Psoas muscle (tissue), 8 donors: ENCODE measurements around the gene ELP1. TPM values are rescaled to one million over a fixed set of nuclear protein-coding genes. Genes with fewer than 3 reads are reported as not detected.

ENCODE experiments used
- ATAC-seq, 4 donors: fragments of 200-7000 bp; cut with Tn5 transposase; one replicate each; pipeline ENCODE4 v1.9.1; 2020; ENCODE audit warnings: moderate library complexity in 3 of 4, mild to moderate bottlenecking in 2 of 4
- DNase-seq, 2 donors: peaks; one replicate each; pipeline ENCODE4 v3.0.0-alpha.2; 2020
- H3K27ac ChIP-seq: fragments of 200-600 bp; one replicate; pipeline ENCODE4 v1.8.0; 2022
- H3K27me3 ChIP-seq, 3 donors: fragments of 200-600 bp in 1 of 3; one replicate each; pipeline versions ENCODE4 v1.6.1 to v1.8.0; 2013 to 2022; ENCODE audit warnings: low read length in 2 of 3, mild to moderate bottlenecking in 2 of 3, moderate library complexity in 1 of 3; ENCODE audit not compliant: insufficient read depth in 3 of 3
- H3K36me3 ChIP-seq, 2 donors: fragments of 200-600 bp in 1 of 2; one replicate each; pipeline versions ENCODE4 v1.6.1 to v1.8.0; 2013 to 2022; ENCODE audit warnings: low read depth in 1 of 2, mild to moderate bottlenecking in 1 of 2, moderate library complexity in 1 of 2; ENCODE audit not compliant: insufficient read depth in 1 of 2
- H3K4me1 ChIP-seq: fragments of 200-600 bp; one replicate; pipeline ENCODE4 v1.8.0; 2022
- H3K4me3 ChIP-seq: fragments of 200-600 bp; one replicate; pipeline ENCODE4 v1.8.0; 2022; ENCODE audit warnings: mild to moderate bottlenecking
- H3K9me3 ChIP-seq: fragments of 200-600 bp; one replicate; pipeline ENCODE4 v1.8.0; 2022
- WGBS, 3 donors: extraction: QIAGEN DNeasy Blood & Tissue Kit; methylation state at CpG; one replicate each; pipeline versions ENCODE4 v1.1.6 to v1.1.7; 2013; 5-methylcytosine and 5-hydroxymethylcytosine counted together
- intact Hi-C, 2 donors: fragments of 100-400 bp; cut with DNase I; formaldehyde crosslinking; loops; one replicate each; pipeline versions ENCODE4 v1.11.0 to v1.14.2; 2022
- polyA plus RNA-seq, 3 donors: library from polyadenylated mRNA; stranded (reverse); fragments of 200-250 nt; gene quantifications; one replicate each; pipeline ENCODE4 v1.2.3, GENCODE V29; 2013
- total RNA-seq, 4 donors: library from RNA; stranded (reverse); fragmentation: NEBNext Ultra II Directional in 2 of 4; extraction: Animal tissue kit (Norgen Biotek cat#: 25700) in 2 of 4; gene quantifications; one replicate each; pipeline versions ENCODE4 v1.2.1 to v1.2.4, GENCODE V29; 2021 to 2023
- TF ChIP-seq, protein P1 (sequence below): fragments of 200-600 bp; IDR thresholded peaks from one replicate; pipeline ENCODE4 v1.8.0; 2022; ENCODE audit warnings: antibody characterized with exemption
- donor health status: healthy with polysubstance abuse.
- donor health status: DM: no; HTN: no; CAD: no; lungs with moderate emphysema.
- donor health status: Bipolar disorder and iron deficiency.
- donor health status: healthy.
- donor health status: DM: yes; HTN: yes; CAD: no.
- donor health status: DM: no; HTN: no; CAD: no.
- donor health status: DM: no; HTN: no; CAD: no.
- donor health status: DM: yes; HTN: yes; CAD: no.

Gene ELP1
- total and polyA plus RNA-seq, 7 donors = 9.6 to 21.0 (median 16.8) TPM

DNA sequence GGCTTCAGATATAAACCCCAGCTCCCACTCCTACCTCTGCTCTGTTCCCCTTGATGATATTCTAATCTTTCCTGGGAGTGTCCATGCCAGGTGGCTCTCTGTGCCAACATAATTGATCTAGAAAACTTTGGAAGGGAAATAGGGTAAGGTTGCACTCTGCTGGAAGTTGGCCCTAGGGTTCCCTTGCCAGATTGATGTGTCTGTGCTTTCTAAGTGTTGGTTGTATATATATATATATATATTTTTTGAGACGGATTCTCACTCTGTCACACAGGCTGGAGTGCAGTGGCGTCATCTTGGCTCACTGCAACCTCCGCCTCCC lies 101.8 kb downstream of the ELP1 start:
- H3K27me3 ChIP-seq = peaks cover 0 to 2% (median 0%) of the 10 kb centered on the region in 3 donors
- no peak overlapping the region for H3K27ac ChIP-seq
- WGBS, 3 donors = 96 to 100% (median 97%) methylated on average over 3 of the region's 3 CpGs
- DNase-seq (no peak), ATAC-seq (no peak)
- intact Hi-C loops = no loop called here
- no peaks in the 10 kb centered on the region for H3K9me3 ChIP-seq
- H3K4me1 ChIP-seq = no peaks in the 10 kb centered on the region
- H3K4me3 ChIP-seq = no peak overlapping the region
- TF ChIP-seq, protein P1, sequence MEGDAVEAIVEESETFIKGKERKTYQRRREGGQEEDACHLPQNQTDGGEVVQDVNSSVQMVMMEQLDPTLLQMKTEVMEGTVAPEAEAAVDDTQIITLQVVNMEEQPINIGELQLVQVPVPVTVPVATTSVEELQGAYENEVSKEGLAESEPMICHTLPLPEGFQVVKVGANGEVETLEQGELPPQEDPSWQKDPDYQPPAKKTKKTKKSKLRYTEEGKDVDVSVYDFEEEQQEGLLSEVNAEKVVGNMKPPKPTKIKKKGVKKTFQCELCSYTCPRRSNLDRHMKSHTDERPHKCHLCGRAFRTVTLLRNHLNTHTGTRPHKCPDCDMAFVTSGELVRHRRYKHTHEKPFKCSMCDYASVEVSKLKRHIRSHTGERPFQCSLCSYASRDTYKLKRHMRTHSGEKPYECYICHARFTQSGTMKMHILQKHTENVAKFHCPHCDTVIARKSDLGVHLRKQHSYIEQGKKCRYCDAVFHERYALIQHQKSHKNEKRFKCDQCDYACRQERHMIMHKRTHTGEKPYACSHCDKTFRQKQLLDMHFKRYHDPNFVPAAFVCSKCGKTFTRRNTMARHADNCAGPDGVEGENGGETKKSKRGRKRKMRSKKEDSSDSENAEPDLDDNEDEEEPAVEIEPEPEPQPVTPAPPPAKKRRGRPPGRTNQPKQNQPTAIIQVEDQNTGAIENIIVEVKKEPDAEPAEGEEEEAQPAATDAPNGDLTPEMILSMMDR = no peak
- H3K36me3 ChIP-seq = no peaks in the 10 kb centered on the region

GRCh38 chr9:108831496-108832178 lies 102.3 kb downstream of the ELP1 start:
- WGBS, 3 donors = 67 to 79% (median 76%) methylated on average over 1 of the region's 1 CpG
- intact Hi-C loops = no loop called here
- Histone ChIP-seq H3K27ac (no peak overlapping the region), H3K4me3 (no peak overlapping the region), H3K9me3 (no peaks in the 10 kb centered on the region), H3K36me3 (no peaks in the 10 kb centered on the region), H3K27me3 (peaks cover 0 to 2% (median 0%) of the 10 kb centered on the region in 3 donors), H3K4me1 (no peaks in the 10 kb centered on the region)
- no peak for ATAC-seq
- TF ChIP-seq, protein P1 = no peak
- no peak for DNase-seq

DNA sequence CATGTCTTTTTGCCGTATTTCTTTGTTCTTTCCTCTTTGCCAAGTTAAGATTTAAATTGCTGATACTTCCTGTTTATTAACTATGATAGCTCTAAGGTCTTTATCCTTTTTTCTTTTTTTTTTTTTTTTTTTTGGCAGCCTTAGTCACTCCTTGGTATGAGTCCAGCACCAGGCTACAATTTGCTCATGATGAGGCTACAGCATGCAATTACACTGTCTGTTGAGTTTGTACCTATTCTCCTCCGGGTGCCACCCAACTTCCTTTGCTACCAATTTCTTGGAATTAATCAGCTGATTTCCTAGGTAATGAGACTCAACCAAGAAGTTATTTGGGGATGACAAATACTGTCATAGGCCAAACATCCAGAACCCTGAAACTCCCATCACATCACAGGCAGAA lies 103.7 kb downstream of the ELP1 start:
- H3K4me1 ChIP-seq = no peaks in the 10 kb centered on the region
- no peaks in the 10 kb centered on the region for H3K36me3 ChIP-seq
- no peak overlapping the region for H3K27ac ChIP-seq
- intact Hi-C loops = no loop called here
- ATAC-seq (no peak), DNase-seq (no peak)
- no peaks in the 10 kb centered on the region for H3K9me3 ChIP-seq
- WGBS, 3 donors = 45 to 56% (median 52%) methylated on average over 2 of the region's 2 CpGs
- peaks cover 0 to 2% (median 0%) of the 10 kb centered on the region in 3 donors for H3K27me3 ChIP-seq
- no peak overlapping the region for H3K4me3 ChIP-seq
- TF ChIP-seq, protein P1 = no peak

DNA sequence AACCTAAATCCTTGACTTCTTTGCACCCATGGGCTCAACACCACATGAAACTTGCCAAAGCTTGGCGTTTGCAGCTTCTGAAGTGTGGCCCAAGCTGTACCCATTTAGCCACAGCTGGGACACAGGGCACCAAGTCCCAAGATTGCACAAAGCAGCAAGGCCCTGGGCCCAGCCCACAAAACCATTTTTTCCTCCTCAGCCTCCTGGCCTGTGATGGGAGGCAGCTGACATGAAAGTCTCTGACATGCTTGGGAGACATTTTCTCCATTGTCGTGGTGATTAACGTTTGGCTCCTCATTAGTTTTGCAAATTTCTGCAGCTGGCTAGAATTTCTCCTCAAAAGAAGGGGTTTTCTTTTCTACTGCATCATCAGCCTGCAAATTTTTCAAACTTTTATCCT lies 110.1 kb downstream of the ELP1 start:
- intact Hi-C loops = no loop called here

More for the DNA sequence above, 110.1 kb downstream of the ELP1 start:
- H3K36me3 ChIP-seq = no peaks in the 10 kb centered on the region
- no peaks in the 10 kb centered on the region for H3K4me1 ChIP-seq
- no peaks in the 10 kb centered on the region for H3K27me3 ChIP-seq
- TF ChIP-seq, protein P1 = no peak
- DNase-seq = no peak
- ATAC-seq = no peak
- no peaks in the 10 kb centered on the region for H3K9me3 ChIP-seq
- no peak overlapping the region for H3K27ac ChIP-seq
- no peak overlapping the region for H3K4me3 ChIP-seq
- WGBS, 3 donors = 85 to 94% (median 85%) methylated on average over 3 of the region's 3 CpGs

Other genes starting within 250 kb of the ELP1 start
- not detected for gene ACTL7B, start 78.1 kb downstream of the ELP1 start, total RNA-seq
- gene ACTL7B, start 78.1 kb downstream of the ELP1 start, polyA plus RNA-seq = not detected
- gene ACTL7A, start 71.9 kb downstream of the ELP1 start, total RNA-seq = not detected
- not detected for gene ACTL7A, start 71.9 kb downstream of the ELP1 start, polyA plus RNA-seq
- gene ABITRAM, start 276 bp upstream of the ELP1 start, total RNA-seq = 10 to 100 TPM in 1 of 4 donors, 1 to 10 TPM in 3; 7.6 to 15.2 (median 8.3) TPM
- gene ABITRAM, start 276 bp upstream of the ELP1 start, polyA plus RNA-seq = 10 to 100 TPM; 14.1 to 37.9 (median 24.3) TPM
- 10 to 100 TPM; 27.2 to 48.2 (median 32.5) TPM for gene CTNNAL1, start 79.4 kb upstream of the ELP1 start, total RNA-seq
- 10 to 100 TPM; 14.1 to 49.4 (median 44.2) TPM for gene CTNNAL1, start 79.4 kb upstream of the ELP1 start, polyA plus RNA-seq
- 10 to 100 TPM; 32.4 to 77.8 (median 44.3) TPM for gene TMEM245, start 185.8 kb upstream of the ELP1 start, total RNA-seq
- 10 to 100 TPM in 2 of 3 donors, 1 to 10 TPM in 1; 6.0 to 58.0 (median 16.8) TPM for gene TMEM245, start 185.8 kb upstream of the ELP1 start, polyA plus RNA-seq
- gene FRRS1L, start 233.1 kb upstream of the ELP1 start, total RNA-seq = under 1 TPM in 1 of 4 donors, not detected in 3; 0.04 TPM
- gene FRRS1L, start 233.1 kb upstream of the ELP1 start, polyA plus RNA-seq = under 1 TPM in 2 of 3 donors, not detected in 1; under 0.01 to 0.01 TPM